Prostate gland (tissue), 2 donors: ENCODE data around the gene DST. TPM values are rescaled to one million over a fixed set of nuclear protein-coding genes. Genes with fewer than 3 reads are reported as not detected.

Experiments
- DNase-seq: peaks from one replicate; pipeline ENCODE4 v3.0.0-alpha.2; 2019; ENCODE audit warnings: low spot score
- H3K27ac ChIP-seq, 2 donors: fragments of 200-600 bp; sonication (generic); 2 replicates each; pipeline ENCODE4 v1.5.1; 2017 to 2019
- H3K27me3 ChIP-seq: fragments of 200-600 bp; sonication (generic); replicated peaks from 2 replicates; pipeline ENCODE4 v1.5.1; 2019; ENCODE audit not compliant: insufficient read depth
- H3K36me3 ChIP-seq, 2 donors: fragments of 200-600 bp; sonication (generic); 1 replicate in 1 of 2; 2 replicates in 1 of 2; pipeline versions ENCODE4 v1.5.1 to v1.8.1; 2017 to 2019
- H3K4me1 ChIP-seq: fragments of 200-600 bp; sonication (generic); replicated peaks from 2 replicates; pipeline ENCODE4 v1.5.1; 2019
- H3K4me3 ChIP-seq, 2 donors: fragments of 200-600 bp; sonication (generic); 2 replicates each; pipeline ENCODE4 v1.5.1; 2017 to 2019
- H3K9me3 ChIP-seq: fragments of 200-600 bp; sonication (generic); 2 replicates; pipeline ENCODE4 v1.5.1; 2017
- POLR2A ChIP-seq: fragments of 450-650 bp; IDR thresholded peaks from one replicate; pipeline ENCODE4 v1.6.1; 2016; ENCODE audit warnings: antibody characterized with exemption, mild to moderate bottlenecking
- POLR2AphosphoS5 ChIP-seq: sonication (generic); formaldehyde crosslinking; IDR thresholded peaks from one replicate; pipeline ENCODE4 v1.6.1; 2017; ENCODE audit warnings: antibody characterized with exemption
- WGBS: methylation state at CpG from one replicate; pipeline ENCODE4 v1.1.5; 2018; 5-methylcytosine and 5-hydroxymethylcytosine counted together
- intact Hi-C: fragments of 100-400 bp; cut with DNase I; formaldehyde crosslinking; loops from one replicate; pipeline ENCODE4 v1.14.2; 2022
- total RNA-seq, 2 donors: library from RNA; depleted of rRNA; stranded (reverse); fragments of >200 nt; gene quantifications; one replicate each; pipeline ENCODE4 v1.1.0, GENCODE V29; 2016
- TF ChIP-seq, protein P1 (sequence below), 4 experiments: fragments of 200-600 bp in 2 of 4; fragments of 450-650 bp in 2 of 4; sonication (generic) in 2 of 4; IDR thresholded peaks; 1 replicate in 3 of 4; 2 replicates in 1 of 4; pipeline ENCODE4 v1.5.1; 2016 to 2019; ENCODE audit warnings: antibody characterized with exemption in 4 of 4, mild to moderate bottlenecking in 2 of 4, moderate library complexity in 2 of 4

The DST gene
- total RNA-seq, 2 donors from 2014 or later: 131 to 242 TPM

DNA sequence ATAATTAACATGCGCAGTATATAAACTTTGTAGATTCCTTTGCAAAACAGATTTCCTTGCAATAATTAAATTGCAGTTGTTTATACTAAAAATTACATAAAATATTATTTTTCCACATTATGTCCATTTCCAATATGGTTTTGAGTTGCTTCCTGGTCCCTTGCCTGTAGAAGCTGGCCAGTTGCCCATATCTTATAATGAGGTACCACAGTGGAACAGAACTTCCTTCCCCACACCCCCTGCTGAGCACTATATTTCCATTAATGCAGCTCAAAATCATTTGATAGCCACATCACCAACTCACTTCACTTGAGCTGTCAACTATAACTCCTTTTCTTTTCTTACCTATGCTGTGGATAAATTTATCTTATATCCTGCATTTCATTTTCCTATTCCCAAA, 194.6 kb downstream of the DST start:
- Histone ChIP-seq H3K4me1 (no peaks in the 10 kb centered on the region), H3K36me3 (no peaks in the 10 kb centered on the region), H3K27ac (no peak overlapping the region), H3K9me3 (no peaks in the 10 kb centered on the region), H3K27me3 (no peaks in the 10 kb centered on the region), H3K4me3 (no peak overlapping the region)
- TF ChIP-seq POLR2AphosphoS5 (no peak), POLR2A (no peak)
- TF ChIP-seq, protein P1, sequence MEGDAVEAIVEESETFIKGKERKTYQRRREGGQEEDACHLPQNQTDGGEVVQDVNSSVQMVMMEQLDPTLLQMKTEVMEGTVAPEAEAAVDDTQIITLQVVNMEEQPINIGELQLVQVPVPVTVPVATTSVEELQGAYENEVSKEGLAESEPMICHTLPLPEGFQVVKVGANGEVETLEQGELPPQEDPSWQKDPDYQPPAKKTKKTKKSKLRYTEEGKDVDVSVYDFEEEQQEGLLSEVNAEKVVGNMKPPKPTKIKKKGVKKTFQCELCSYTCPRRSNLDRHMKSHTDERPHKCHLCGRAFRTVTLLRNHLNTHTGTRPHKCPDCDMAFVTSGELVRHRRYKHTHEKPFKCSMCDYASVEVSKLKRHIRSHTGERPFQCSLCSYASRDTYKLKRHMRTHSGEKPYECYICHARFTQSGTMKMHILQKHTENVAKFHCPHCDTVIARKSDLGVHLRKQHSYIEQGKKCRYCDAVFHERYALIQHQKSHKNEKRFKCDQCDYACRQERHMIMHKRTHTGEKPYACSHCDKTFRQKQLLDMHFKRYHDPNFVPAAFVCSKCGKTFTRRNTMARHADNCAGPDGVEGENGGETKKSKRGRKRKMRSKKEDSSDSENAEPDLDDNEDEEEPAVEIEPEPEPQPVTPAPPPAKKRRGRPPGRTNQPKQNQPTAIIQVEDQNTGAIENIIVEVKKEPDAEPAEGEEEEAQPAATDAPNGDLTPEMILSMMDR (IDR thresholded peaks at IDR 0.05): no peak
- intact Hi-C loops: loop anchor here (5.0 kb wide), 1 partner anchor 66 kb away; no protein-coding TSS in a partner anchor
- WGBS: 98% methylated on average over 1 of the region's 1 CpG
- no peak for DNase-seq

DNA sequence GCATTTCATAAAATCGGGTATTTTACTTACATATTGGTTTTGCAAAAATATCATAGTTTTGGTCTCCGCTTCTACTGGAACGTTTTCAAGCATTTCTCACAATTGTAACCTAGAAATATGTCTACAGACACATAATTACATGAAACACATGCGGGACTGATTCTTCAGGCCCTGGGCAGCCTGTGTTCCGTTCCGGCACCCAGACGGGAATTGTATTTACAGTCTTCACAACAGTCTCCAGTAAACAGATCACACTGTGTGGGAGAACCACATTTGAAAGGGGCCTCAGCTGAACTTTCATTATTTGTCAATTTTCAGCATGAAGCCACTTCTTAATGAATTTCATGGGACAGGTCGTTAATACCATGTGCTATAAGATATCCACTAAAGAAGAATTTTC, 196.9 kb downstream of the DST start:
- H3K4me1 ChIP-seq: no peaks in the 10 kb centered on the region
- 70% methylated on average over 8 of the region's 8 CpGs for WGBS
- DNase-seq: no peak
- H3K4me3 ChIP-seq: no peak overlapping the region
- intact Hi-C loops: loop anchor here (5.0 kb wide), 1 partner anchor 64 kb away; no protein-coding TSS in a partner anchor
- H3K9me3 ChIP-seq: no peaks in the 10 kb centered on the region
- no peak overlapping the region for H3K27ac ChIP-seq
- no peaks in the 10 kb centered on the region for H3K36me3 ChIP-seq
- H3K27me3 ChIP-seq: no peaks in the 10 kb centered on the region
- TF ChIP-seq POLR2A (no peak), POLR2AphosphoS5 (no peak)
- TF ChIP-seq, protein P1 (IDR thresholded peaks at IDR 0.05): no peak

DNA sequence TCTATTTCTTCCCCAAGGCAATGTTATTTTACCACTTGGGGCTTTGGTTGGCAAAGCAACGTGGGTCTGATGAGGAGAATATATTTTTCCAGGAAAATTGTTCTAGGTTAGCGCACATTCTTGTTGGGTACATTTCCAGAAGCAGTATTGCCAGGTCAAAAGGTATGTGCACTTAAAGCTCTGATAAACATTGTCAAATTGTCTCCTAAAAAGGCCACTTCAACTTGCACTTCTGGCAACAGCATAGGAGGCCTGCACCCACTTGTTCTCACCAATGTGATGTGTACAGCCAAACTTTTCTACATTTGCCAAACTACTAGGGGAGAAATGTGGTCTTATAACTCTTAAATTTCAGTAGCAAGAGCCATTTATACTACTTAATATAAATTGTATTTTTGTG, 197.8 kb downstream of the DST start:
- no peaks in the 10 kb centered on the region for H3K9me3 ChIP-seq
- no peaks in the 10 kb centered on the region for H3K36me3 ChIP-seq
- WGBS: 66% methylated on average over 2 of the region's 2 CpGs
- intact Hi-C loops: loop anchor here (5.0 kb wide), 1 partner anchor 63 kb away; no protein-coding TSS in a partner anchor
- no peaks in the 10 kb centered on the region for H3K27me3 ChIP-seq
- TF ChIP-seq POLR2A (no peak), POLR2AphosphoS5 (peak; percentile 20)
- no peaks in the 10 kb centered on the region for H3K4me1 ChIP-seq
- no peak overlapping the region for H3K27ac ChIP-seq
- no peak overlapping the region for H3K4me3 ChIP-seq
- peak; percentile 18 for DNase-seq

DNA sequence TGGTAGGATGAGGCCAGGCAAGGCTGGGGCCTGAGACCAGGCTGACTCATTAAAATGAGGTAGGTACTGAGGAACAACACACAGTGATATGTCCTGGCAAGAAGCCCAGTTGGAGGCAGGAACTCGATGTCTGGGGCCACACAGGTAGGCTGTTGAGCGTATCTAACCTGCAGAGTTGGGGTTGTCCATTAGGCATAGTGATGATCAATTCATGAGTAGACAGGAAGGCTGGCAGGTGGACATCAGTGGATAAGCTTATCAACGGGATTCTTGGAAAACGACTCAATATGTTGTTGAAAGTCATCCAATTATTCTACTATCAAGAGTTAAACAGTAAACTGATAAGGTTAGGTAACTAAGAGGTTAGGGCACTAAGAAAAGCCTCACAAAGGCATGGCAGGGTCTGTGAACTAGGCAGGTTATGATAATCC, 202.1 kb downstream of the DST start:
- 92% methylated on average over 4 of the region's 4 CpGs for WGBS
- H3K36me3 ChIP-seq: no peaks in the 10 kb centered on the region
- no peak for DNase-seq

DNA sequence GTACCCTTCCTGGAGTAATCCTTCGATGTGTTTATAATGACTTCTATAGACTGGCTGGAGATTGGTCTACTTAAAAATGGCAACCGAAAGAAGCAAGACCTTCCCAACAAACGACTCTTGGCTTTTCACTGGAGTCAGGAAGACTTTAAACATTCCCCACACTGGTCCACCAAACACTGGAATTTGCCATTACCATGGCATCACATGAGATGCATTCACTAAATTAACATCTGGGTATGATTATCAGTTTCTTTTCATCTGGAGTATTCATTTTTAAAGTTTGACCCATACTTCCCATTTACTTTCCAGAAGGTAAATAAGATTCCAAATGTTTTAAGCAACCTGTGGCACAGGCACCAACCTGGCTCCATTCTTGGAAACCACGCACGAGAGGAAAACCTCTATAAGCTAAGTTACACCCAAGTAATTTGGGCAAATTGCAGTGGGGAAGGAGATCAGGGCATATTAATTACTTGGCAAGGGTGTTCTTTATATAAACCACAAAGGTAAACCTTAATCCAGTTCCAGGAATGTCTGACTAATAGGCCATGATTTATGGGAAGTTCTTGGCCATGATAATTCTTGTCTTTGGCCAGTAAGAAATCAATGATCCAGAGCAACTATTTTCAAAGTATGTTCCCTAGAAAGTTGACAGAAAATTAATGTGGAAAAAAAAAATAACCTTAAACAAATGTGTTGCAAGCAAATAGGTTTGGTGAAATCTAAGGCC, 205.4 kb downstream of the DST start:
- DNase-seq: peak; percentile 35
- H3K4me1 ChIP-seq: no peaks in the 10 kb centered on the region
- intact Hi-C loops: no loop called here
- H3K36me3 ChIP-seq: no peaks in the 10 kb centered on the region
- WGBS: 66% methylated on average over 5 of the region's 5 CpGs
- TF ChIP-seq, protein P1 (IDR thresholded peaks at IDR 0.05): no peak
- no peak for TF ChIP-seq POLR2A
- TF ChIP-seq POLR2AphosphoS5: peak; percentile 78
- no peaks in the 10 kb centered on the region for H3K9me3 ChIP-seq
- H3K27ac ChIP-seq: no peak overlapping the region
- no peak overlapping the region for H3K4me3 ChIP-seq
- no peaks in the 10 kb centered on the region for H3K27me3 ChIP-seq

More for the DNA sequence above, 202.1 kb downstream of the DST start:
- TF ChIP-seq, protein P1 (IDR thresholded peaks at IDR 0.05): no peak
- TF ChIP-seq POLR2AphosphoS5: no peak
- TF ChIP-seq POLR2A: no peak
- Histone ChIP-seq H3K4me3 (no peak overlapping the region), H3K27me3 (no peaks in the 10 kb centered on the region), H3K4me1 (no peaks in the 10 kb centered on the region), H3K27ac (no peak overlapping the region), H3K9me3 (no peaks in the 10 kb centered on the region)
- intact Hi-C loops: no loop called here
